WTC11 (cell line): ENCODE results near the gene LRRC28. TPM values are rescaled to one million over a fixed set of nuclear protein-coding genes. Genes with fewer than 3 reads are reported as not detected.

Experiments used
- ATAC-seq: fragments of 200-7000 bp; cut with Tn5 transposase; 2 replicates; pipeline ENCODE4 v1.10.0; 2021; ENCODE audit warnings: mild to moderate bottlenecking, moderate library complexity
- CTCF ChIA-PET: fragments of 300-600 bp; sonication (Branson Sonifier 250); formaldehyde crosslinking; loops from one replicate; lab custom pipeline; 2021; ENCODE audit warnings: antibody characterized with exemption; lab: Charles Lee
- POLR2A ChIA-PET: fragments of 350-600 bp; sonication (Branson Sonifier 250); formaldehyde crosslinking; loops from one replicate; lab custom pipeline; 2021; ENCODE audit warnings: antibody characterized with exemption; lab: Charles Lee
- DNase-seq: peaks from one replicate; pipeline ENCODE4 v3.0.0; 2021; ENCODE audit warnings: low spot score
- H3K27ac Mint-ChIP-seq: 2 replicates; pipeline ENCODE4 v1.8.0; 2021; ENCODE audit warnings: mixed read lengths
- H3K27me3 Mint-ChIP-seq: 2 replicates; pipeline ENCODE4 v1.8.0; 2021; ENCODE audit warnings: low read depth, mild to moderate bottlenecking, moderate library complexity, mixed read lengths
- H3K36me3 Mint-ChIP-seq: 2 replicates; pipeline ENCODE4 v1.8.0; 2021; ENCODE audit warnings: mixed read lengths
- H3K4me1 Mint-ChIP-seq: 2 replicates; pipeline ENCODE4 v1.8.0; 2022; ENCODE audit warnings: mixed read lengths
- H3K4me3 Mint-ChIP-seq: 2 replicates; pipeline ENCODE4 v1.8.0; 2021; ENCODE audit warnings: mild to moderate bottlenecking, moderate library complexity, mixed read lengths
- H3K9me3 Mint-ChIP-seq: 2 replicates; pipeline ENCODE4 v1.8.0; 2021; ENCODE audit warnings: mixed read lengths
- AFF4 ChIP-seq: sonication (generic); formaldehyde crosslinking; IDR thresholded peaks from 2 replicates; pipeline ENCODE4 v1.8.1; 2023; ENCODE audit warnings: mild to moderate bottlenecking, missing genetic modification reagents, borderline replicate concordance
- CREM ChIP-seq: sonication (generic); formaldehyde crosslinking; IDR thresholded peaks from 2 replicates; pipeline ENCODE4 v1.8.1; 2022; ENCODE audit warnings: mild to moderate bottlenecking, missing genetic modification reagents, moderate library complexity
- E2F5 ChIP-seq: sonication (generic); formaldehyde crosslinking; IDR thresholded peaks from 2 replicates; pipeline ENCODE4 v1.8.1; 2022; ENCODE audit warnings: mild to moderate bottlenecking, moderate library complexity, missing genetic modification reagents
- EMX1 ChIP-seq: fragments of 250-450 bp; sonication (Bioruptor Pico); IDR thresholded peaks from 2 replicates; pipeline ENCODE4 v1.8.0; 2021; ENCODE audit warnings: mild to moderate bottlenecking
- ERG ChIP-seq: fragments of 250-450 bp; sonication (Bioruptor Pico); IDR thresholded peaks from 2 replicates; pipeline ENCODE4 v1.8.0; 2021; ENCODE audit warnings: mild to moderate bottlenecking
- FOXJ3 ChIP-seq: sonication (generic); formaldehyde crosslinking; IDR thresholded peaks from 2 replicates; pipeline ENCODE4 v1.9.0; 2021; ENCODE audit warnings: missing genetic modification reagents, mild to moderate bottlenecking, borderline replicate concordance
- GTF2I ChIP-seq: fragments of 250-450 bp; sonication (Bioruptor Pico); conservative IDR thresholded peaks from 2 replicates; pipeline ENCODE4 v1.4.0; 2021; ENCODE audit warnings: mild to moderate bottlenecking
- HMGA2 ChIP-seq: fragments of 250-450 bp; sonication (Bioruptor Pico); IDR thresholded peaks from 2 replicates; pipeline ENCODE4 v1.4.0; 2021; ENCODE audit warnings: mild to moderate bottlenecking, moderate library complexity
- IRF2 ChIP-seq: sonication (generic); formaldehyde crosslinking; IDR thresholded peaks from 2 replicates; pipeline ENCODE4 v1.8.0; 2022; ENCODE audit warnings: low read depth, missing genetic modification reagents, borderline replicate concordance
- JUN ChIP-seq: sonication (generic); formaldehyde crosslinking; IDR thresholded peaks from 2 replicates; pipeline ENCODE4 v1.8.0; 2023; ENCODE audit warnings: mild to moderate bottlenecking, missing genetic modification reagents
- MYBL2 ChIP-seq: sonication (generic); formaldehyde crosslinking; IDR thresholded peaks from 2 replicates; pipeline ENCODE4 v1.8.1; 2023; ENCODE audit warnings: mild to moderate bottlenecking, moderate library complexity, missing genetic modification reagents
- NR1H2 ChIP-seq: sonication (generic); formaldehyde crosslinking; IDR thresholded peaks from 2 replicates; pipeline ENCODE4 v1.9.0; 2021; ENCODE audit warnings: mild to moderate bottlenecking, moderate library complexity, missing genetic modification reagents
- PRDM15 ChIP-seq: sonication (generic); formaldehyde crosslinking; IDR thresholded peaks from 2 replicates; pipeline ENCODE4 v1.8.0; 2022; ENCODE audit warnings: missing genetic modification reagents
- PREB ChIP-seq: sonication (generic); formaldehyde crosslinking; IDR thresholded peaks from 2 replicates; pipeline ENCODE4 v1.8.1; 2022; ENCODE audit warnings: mild to moderate bottlenecking, missing genetic modification reagents, moderate library complexity, borderline replicate concordance
- TCF7 ChIP-seq: sonication (generic); formaldehyde crosslinking; IDR thresholded peaks from 2 replicates; pipeline ENCODE4 v1.8.0; 2022; ENCODE audit warnings: mild to moderate bottlenecking, low read depth, missing genetic modification reagents, moderate library complexity
- ZBTB21 ChIP-seq: sonication (generic); formaldehyde crosslinking; IDR thresholded peaks from 2 replicates; pipeline ENCODE4 v1.8.1; 2023; ENCODE audit warnings: mild to moderate bottlenecking, missing genetic modification reagents, borderline replicate concordance
- total RNA-seq: library from RNA; stranded (reverse); gene quantifications from 3 replicates; pipeline ENCODE4 v1.2.3, GENCODE V29; 2021

The LRRC28 gene
- total RNA-seq, 1 experiment from 2014 or later, result 18.4 TPM

- CTCF ChIA-PET, result no interaction called here
- ATAC-seq, result no peak
- H3K4me3 Mint-ChIP-seq, result no peak overlapping the region
- peaks cover under 1% of the 10 kb centered on the region for H3K4me1 Mint-ChIP-seq
- no peak overlapping the region for H3K27ac Mint-ChIP-seq
- H3K36me3 Mint-ChIP-seq, result no peaks in the 10 kb centered on the region
- no peak for DNase-seq
- TF ChIP-seq ERG (no peak), EMX1 (CRISPR knock-in tag) (no peak), ZBTB21 (CRISPR knock-in tag) (no peak), FOXJ3 (no peak), AFF4 (CRISPR knock-in tag) (no peak), IRF2 (CRISPR knock-in tag) (no peak), JUN (CRISPR knock-in tag) (no peak), NR1H2 (CRISPR knock-in tag) (no peak), TCF7 (CRISPR knock-in tag) (no peak), MYBL2 (CRISPR knock-in tag) (no peak), CREM (CRISPR knock-in tag) (no peak), E2F5 (no peak), GTF2I (CRISPR knock-in tag) (no peak), HMGA2 (no peak), PREB (CRISPR knock-in tag) (no peak), PRDM15 (CRISPR knock-in tag) (no peak)
- TF ChIP-seq, all 79 proteins: peak for 0
- H3K9me3 Mint-ChIP-seq, result no peaks in the 10 kb centered on the region
- H3K27me3 Mint-ChIP-seq, result no peaks in the 10 kb centered on the region
- POLR2A ChIA-PET, result no interaction called here
Observed at GRCh38 chr15:99322643-99323405, 71.5 kb downstream of the LRRC28 start.
